Thyroid gland (tissue), 4 donors: Measurements from ENCODE around the gene SLC23A2. TPM values are rescaled to one million over a fixed set of nuclear protein-coding genes. Genes with fewer than 3 reads are reported as not detected.

Experiments
- DNase-seq, 2 donors: peaks; one replicate each; pipeline ENCODE4 v3.0.0-alpha.2; 2019
- H3K27ac ChIP-seq, 3 donors: fragments of 200-600 bp; sonication (generic); 1 replicate in 2 of 3; 2 replicates in 1 of 3; pipeline ENCODE4 v1.5.1; 2016 to 2019; ENCODE audit warnings: mild to moderate bottlenecking in 1 of 3, moderate library complexity in 1 of 3
- H3K27me3 ChIP-seq: fragments of 200-600 bp; sonication (generic); one replicate; pipeline ENCODE4 v1.5.1; 2019
- H3K36me3 ChIP-seq, 2 donors: fragments of 200-600 bp; sonication (generic); one replicate each; pipeline ENCODE4 v1.5.1; 2016 to 2019
- H3K4me1 ChIP-seq, 2 donors: fragments of 200-600 bp; sonication (generic); one replicate each; pipeline ENCODE4 v1.5.1; 2017 to 2019
- H3K4me3 ChIP-seq, 3 donors: fragments of 200-600 bp; sonication (generic); replicated peaks in 1 of 3; 1 replicate in 2 of 3; 2 replicates in 1 of 3; pipeline ENCODE4 v1.5.1; 2016; ENCODE audit warnings: mild to moderate bottlenecking in 1 of 3
- H3K9me3 ChIP-seq: fragments of 200-600 bp; sonication (generic); one replicate; pipeline ENCODE4 v1.5.1; 2017
- CTCF ChIP-seq, 6 experiments: fragments of 200-600 bp in 3 of 6; fragments of 450-650 bp in 3 of 6; sonication (generic) in 3 of 6; IDR thresholded peaks; one replicate each; pipeline ENCODE4 v1.5.1; 2016 to 2019; ENCODE audit warnings: antibody characterized with exemption in 6 of 6, mild to moderate bottlenecking in 2 of 6, inconsistent platforms in 1 of 6, moderate library complexity in 1 of 6
- POLR2A ChIP-seq, 2 donors: fragments of 450-650 bp; IDR thresholded peaks; one replicate each; pipeline ENCODE4 v1.6.1; 2017; ENCODE audit warnings: antibody characterized with exemption in 2 of 2, mild to moderate bottlenecking in 2 of 2, moderate library complexity in 1 of 2
- WGBS, 2 donors: methylation state at CpG; one replicate each; pipeline ENCODE4 v1.1.5; 2017; 5-methylcytosine and 5-hydroxymethylcytosine counted together
- intact Hi-C: fragments of 100-400 bp; cut with DNase I; formaldehyde crosslinking; loops from one replicate; pipeline ENCODE4 v1.15.1; 2023
- total RNA-seq, 4 donors: library from RNA; depleted of rRNA; stranded (reverse); fragments of >200 nt; gene quantifications; one replicate each; pipeline ENCODE4 v1.2.3, GENCODE V29; 2016

The SLC23A2 gene
- total RNA-seq, 4 donors from 2014 or later: 36.3 to 67.1 (median 53.7) TPM

GRCh38 chr20:4897600-4897999, 103.7 kb downstream of the SLC23A2 start:
- DNase-seq: no peak
- Histone ChIP-seq H3K27me3 (no peaks in the 10 kb centered on the region), H3K9me3 (no peaks in the 10 kb centered on the region), H3K4me3 (no peak overlapping the region), H3K4me1 (peaks cover 0 to 6% of the 10 kb centered on the region in 2 donors), H3K27ac (no peak overlapping the region), H3K36me3 (no peaks in the 10 kb centered on the region)
- WGBS, 2 donors: 89 to 95% methylated on average over 4 of the region's 4 CpGs
- no peak for TF ChIP-seq POLR2A (IDR thresholded peaks at IDR 0.05)
- no peak for TF ChIP-seq CTCF (IDR thresholded peaks at IDR 0.05)
- intact Hi-C loops: no loop called here

- no peaks in the 10 kb centered on the region for H3K27me3 ChIP-seq
- H3K9me3 ChIP-seq: no peaks in the 10 kb centered on the region
- 92 to 93% methylated on average over 9 of the region's 9 CpGs for WGBS, 2 donors
- intact Hi-C loops: no loop called here
- TF ChIP-seq CTCF (IDR thresholded peaks at IDR 0.05) (no peak), POLR2A (IDR thresholded peaks at IDR 0.05) (no peak)
- peaks cover 0 to 6% of the 10 kb centered on the region in 2 donors for H3K4me1 ChIP-seq
- DNase-seq: no peak
- no peak overlapping the region for H3K4me3 ChIP-seq
- no peak overlapping the region for H3K27ac ChIP-seq
- H3K36me3 ChIP-seq: no peaks in the 10 kb centered on the region
These were observed 104.3 kb downstream of the SLC23A2 start for GRCh38 chr20:4896971-4897497.

GRCh38 chr20:4896119-4896702, 105.1 kb downstream of the SLC23A2 start:
- Histone ChIP-seq H3K27me3 (no peaks in the 10 kb centered on the region), H3K36me3 (no peaks in the 10 kb centered on the region), H3K27ac (no peak overlapping the region), H3K4me3 (no peak overlapping the region), H3K9me3 (no peaks in the 10 kb centered on the region), H3K4me1 (peaks cover 0 to 6% of the 10 kb centered on the region in 2 donors)
- WGBS, 2 donors: 79 to 94% methylated on average over 6 to 16 of the region's 16 CpGs
- intact Hi-C loops: no loop called here
- DNase-seq: no peak
- no peak for TF ChIP-seq CTCF (IDR thresholded peaks at IDR 0.05)
- TF ChIP-seq POLR2A (IDR thresholded peaks at IDR 0.05): no peak

- 82 to 86% methylated on average over 8 of the region's 8 CpGs for WGBS, 2 donors
These were observed 106.3 kb downstream of the SLC23A2 start for GRCh38 chr20:4894981-4895381.

More at GRCh38 chr20:4894981-4895381, 106.3 kb downstream of the SLC23A2 start:
- Histone ChIP-seq H3K27me3 (no peaks in the 10 kb centered on the region), H3K36me3 (no peaks in the 10 kb centered on the region), H3K4me3 (no peak overlapping the region), H3K4me1 (peaks cover 0 to 6% of the 10 kb centered on the region in 2 donors), H3K9me3 (no peaks in the 10 kb centered on the region), H3K27ac (no peak overlapping the region)
- DNase-seq: no peak
- intact Hi-C loops: no loop called here
- no peak for TF ChIP-seq CTCF (IDR thresholded peaks at IDR 0.05)
- no peak for TF ChIP-seq POLR2A (IDR thresholded peaks at IDR 0.05)
